ENCODE measurements around the gene CLEC14A.

Gene CLEC14A

GRCh38 chr14:38205949-38206665 lies 49.8 kb downstream of the CLEC14A start:
- no peak for DNase-seq (ENCODE audit: low read depth in 2 of 2)

- DNase-seq (ENCODE audit: low read depth in 2 of 2) = no peak
Measured at GRCh38 chr14:38205119-38205813, 50.6 kb downstream of the CLEC14A start.

- no peak for DNase-seq (ENCODE audit: low read depth in 2 of 2)
Measured at GRCh38 chr14:38204719-38205115, 51.2 kb downstream of the CLEC14A start.

Data from stimulated activated CD8-positive, alpha-beta memory T cell treated with anti-CD3 and anti-CD28 coated beads, Interleukin-7, amount 100 ng/mL, for 4 hours (primary cell).